NCI-H748 (cell line): ENCODE data around the gene ADAMTS2.

Source experiments
- DNase-seq: peaks from one replicate; lab custom pipeline; 2025; ENCODE audit not compliant: unreplicated experiment; lab: John Stamatoyannopoulos, UW

Gene ADAMTS2

GRCh38 chr5:179313849-179314521 lies 31.3 kb downstream of the ADAMTS2 start:
- DNase-seq = no peak

- DNase-seq = no peak
Measured at GRCh38 chr5:179312557-179313235, 32.6 kb downstream of the ADAMTS2 start.

DNA sequence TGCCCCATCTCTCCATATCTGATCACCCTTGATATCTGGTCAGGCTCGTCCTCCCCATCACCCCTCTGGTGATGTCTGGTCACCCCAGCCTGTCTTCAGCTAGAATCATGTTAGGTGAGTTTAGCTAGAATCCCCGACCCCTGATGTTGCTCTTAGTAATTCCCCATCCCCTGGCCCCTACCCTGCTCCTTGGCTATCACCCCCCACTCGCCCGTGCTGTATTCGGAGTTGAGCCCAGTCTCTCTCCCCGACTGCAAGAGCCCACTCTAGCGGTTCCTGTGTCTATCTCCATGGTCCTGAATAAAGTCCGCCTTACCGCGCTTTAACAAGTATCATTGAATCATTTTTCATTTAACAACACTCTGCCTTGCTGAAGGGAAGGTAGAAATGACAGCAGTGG lies 33.7 kb downstream of the ADAMTS2 start:
- DNase-seq = no peak

- DNase-seq = no peak
Measured at GRCh38 chr5:179311091-179311470, 34.2 kb downstream of the ADAMTS2 start.

DNA sequence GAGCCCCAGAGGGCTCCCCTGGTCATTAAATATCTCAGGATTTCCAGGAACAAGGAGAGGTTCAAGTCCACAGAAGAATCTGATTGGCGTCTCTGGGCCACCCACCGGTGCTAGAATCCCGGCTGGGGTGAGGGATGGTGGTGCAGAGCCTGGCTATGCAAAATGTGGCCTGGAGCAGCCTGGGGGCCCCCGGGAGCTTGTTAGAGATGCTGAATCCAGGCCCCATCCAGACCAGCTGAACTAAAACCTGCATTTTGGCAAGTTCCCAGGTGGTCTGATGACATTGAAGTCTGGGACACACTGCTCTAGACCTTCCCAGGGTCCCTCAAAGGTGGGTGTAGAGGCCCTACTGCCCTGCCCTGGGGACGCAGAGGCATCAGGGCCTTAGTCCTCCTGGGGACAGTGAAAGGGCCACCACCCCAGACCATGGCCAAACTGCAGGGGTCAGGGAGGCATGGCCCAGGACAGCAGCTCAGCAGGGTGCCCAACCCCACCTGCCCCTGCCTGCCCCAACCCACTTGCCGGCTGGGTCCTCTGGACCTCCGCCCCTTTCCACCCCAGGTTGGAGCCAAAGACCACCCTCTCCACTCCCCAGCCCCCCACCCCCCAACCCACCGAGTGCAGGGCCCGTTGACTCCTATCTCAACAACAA lies 34.7 kb downstream of the ADAMTS2 start:
- no peak for DNase-seq

- no peak for DNase-seq
Measured at GRCh38 chr5:179309751-179310320, 35.4 kb downstream of the ADAMTS2 start.

DNA sequence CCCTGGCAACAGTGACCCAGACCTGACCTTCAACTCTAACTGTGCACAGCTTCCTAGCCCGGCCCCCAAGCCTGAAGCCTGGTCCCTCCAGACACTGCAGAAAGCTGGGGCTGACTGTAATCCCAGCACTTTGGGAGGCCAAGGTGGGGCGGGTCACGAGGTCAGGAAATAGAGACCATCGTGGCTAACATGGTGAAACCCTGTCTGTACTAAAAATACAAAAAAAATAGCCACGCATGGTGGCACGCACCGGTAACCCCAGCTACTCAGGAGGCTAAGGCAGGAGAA lies 35.9 kb downstream of the ADAMTS2 start:
- DNase-seq = no peak

- DNase-seq = no peak
Measured at GRCh38 chr5:179308563-179309382, 36.5 kb downstream of the ADAMTS2 start.

- DNase-seq = no peak
Measured at GRCh38 chr5:179307931-179308471, 37.3 kb downstream of the ADAMTS2 start.

DNA sequence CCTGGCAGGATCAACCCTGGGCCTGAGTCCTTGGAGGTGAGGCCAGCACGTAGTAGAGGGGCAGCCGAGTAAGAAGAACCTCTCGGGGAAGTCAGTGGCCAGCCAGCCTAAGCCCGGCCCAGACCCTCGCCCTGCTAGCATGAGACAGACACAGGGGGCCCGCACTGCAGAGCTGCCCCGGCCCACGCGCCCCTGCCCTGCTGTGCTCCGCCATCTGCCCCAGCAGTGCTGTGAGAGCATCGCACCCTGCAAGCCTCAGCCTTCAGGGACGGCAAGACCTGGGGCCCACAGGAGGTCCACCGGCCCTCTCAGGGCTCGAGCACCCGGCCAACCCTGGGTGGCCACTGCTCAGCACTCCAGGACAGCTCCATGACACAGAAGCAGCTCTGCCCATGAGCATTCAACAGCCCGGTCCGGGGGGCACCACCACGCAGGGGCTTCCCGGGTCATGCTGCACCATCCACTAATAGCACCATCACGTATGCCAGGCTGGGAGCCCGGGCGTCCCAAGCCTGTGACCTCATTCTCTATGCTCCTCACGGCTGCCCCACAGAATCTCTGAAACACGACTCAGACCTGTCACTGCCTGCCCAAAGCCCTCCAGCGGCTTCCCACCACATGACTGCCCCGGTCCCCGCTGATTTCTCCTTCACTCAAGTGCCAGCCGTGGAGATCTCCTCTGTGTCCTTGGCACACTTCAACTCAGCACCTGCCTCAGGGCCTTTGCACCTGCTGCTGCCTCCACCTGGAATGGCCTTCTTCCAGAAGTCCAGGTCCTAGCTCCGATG lies 38.1 kb downstream of the ADAMTS2 start:
- no peak for DNase-seq

DNA sequence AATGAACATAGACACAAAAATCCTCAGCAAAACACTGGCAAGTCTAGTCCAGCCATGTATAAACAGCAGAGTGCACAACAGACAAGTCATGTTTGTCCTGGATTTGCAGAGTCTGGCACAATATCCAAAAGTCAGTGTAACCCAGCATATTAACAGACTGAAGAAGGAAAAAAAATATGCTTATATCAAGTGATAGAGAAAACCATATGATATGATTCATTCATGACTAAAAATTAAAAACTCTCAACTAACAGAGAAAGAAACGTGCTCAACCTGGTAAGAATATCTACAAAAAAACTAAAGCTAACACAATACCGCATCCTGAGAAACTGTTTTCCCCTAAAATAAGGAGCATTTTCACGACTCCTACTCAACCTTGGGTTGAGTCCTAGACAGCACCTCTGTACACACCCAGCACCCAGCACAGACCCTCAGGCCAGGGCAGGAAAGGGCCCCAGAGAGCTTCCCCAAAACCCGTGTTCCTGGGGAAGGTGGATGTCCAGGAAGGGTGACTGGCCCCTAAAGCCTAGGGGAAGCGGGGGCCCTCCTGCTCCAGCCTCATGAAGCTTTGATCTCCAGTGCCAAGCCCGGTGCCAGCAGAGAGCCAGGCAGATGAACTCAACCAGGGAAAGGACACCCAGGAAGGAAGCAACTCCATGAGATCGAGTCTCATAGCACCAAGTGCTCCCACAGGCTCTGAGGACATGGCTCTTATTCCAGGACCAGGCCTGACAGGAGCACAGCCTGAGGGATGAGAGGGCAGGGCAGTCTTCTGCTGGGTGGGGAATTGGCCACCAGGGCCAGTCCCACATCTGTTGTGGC lies 38.9 kb downstream of the ADAMTS2 start:
- DNase-seq = no peak

DNA sequence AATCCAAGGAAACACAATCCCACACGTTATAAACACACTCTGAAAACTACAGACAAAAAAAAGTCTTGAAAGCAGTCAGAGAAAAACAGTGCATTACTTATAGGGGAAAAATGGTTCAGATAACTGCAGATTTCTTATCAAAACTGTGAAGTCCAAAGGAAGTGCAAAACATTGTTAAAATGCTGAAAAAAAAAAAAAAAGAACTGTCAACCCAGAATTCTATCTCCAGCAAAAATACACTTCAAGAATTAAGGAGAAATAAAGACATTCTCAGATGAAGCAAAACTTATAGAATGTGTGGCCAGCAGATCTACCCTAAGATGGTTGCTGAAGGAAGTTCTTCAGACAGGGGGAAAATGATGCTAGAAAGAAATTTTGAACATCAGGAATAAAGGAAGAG lies 40.4 kb downstream of the ADAMTS2 start:
- no peak for DNase-seq

DNA sequence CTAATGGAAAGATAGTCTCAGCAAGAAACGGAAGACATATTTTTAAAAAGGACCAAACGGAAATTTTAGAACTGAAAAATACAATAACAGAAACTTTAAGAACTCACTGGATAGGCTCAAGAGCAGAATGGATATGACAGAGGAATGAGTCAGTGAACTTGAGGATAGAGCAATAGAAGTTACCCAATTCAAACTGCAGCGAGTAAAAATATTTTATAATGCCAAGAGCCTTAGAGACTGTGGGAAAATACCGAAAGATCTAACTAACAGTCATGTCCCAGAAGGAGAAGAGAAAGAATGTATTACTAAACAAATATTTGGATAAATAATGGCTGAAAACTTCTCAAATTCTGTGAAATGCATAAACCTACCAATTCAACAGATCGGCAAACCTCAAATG lies 40.8 kb downstream of the ADAMTS2 start:
- no peak for DNase-seq

DNA sequence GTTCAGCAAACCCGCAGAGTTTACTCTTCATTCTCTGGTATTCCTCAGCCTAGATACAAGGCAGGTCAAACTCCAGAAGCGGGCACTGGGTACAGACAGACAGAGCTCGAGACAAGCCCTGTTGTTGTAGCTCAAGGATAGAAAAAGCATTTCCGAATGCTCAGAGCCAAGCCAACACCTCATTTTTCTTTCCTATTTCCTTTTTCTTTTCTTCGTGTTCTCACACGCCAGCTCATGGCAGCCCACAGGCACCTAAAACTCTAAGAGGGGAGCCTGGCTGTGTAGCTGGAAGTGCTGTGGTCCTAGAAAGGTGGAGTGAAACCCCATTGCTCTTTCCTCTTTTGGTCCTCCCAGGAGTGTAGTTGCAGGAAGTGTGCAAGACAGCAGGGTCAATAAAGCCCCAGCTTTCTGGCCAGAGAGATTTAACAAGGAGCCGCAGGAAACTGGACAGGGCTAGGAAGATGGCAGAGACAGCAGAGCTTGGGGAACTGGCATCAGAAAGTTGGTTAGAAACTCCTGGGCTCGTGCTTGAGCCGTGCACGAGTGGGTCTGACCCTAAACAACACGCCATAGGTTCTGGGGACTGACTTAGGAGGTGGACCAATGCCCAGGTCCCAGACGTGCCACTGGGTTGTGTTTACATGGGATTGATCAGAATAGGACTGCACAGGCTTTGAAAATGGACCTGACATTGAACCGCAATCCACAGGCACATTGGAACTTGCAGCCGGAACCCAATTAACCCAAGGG lies 41.6 kb downstream of the ADAMTS2 start:
- no peak for DNase-seq

- DNase-seq = no peak
Measured at GRCh38 chr5:179302499-179303185, 42.6 kb downstream of the ADAMTS2 start.

- DNase-seq = no peak
Measured at GRCh38 chr5:179301796-179302195, 43.5 kb downstream of the ADAMTS2 start.

DNA sequence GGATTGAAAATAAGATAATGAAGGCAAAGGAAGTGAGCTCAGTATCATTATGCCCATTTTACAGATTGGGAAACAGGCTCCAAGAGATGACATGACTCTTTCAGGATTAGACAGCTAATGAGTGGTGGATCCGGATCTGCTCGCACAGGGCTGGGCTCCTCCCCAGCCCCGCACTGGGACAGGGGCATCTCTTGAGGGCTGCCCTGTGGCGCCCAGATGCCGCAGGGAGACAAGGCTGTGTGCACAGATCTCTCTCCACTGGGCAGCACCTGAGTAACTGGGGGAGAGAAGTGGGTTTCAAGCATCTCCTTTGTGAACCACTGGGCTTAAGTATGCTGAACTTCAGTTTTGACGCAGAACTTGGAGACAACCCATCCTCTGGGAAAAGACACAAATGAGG lies 43.9 kb downstream of the ADAMTS2 start:
- DNase-seq = no peak

DNA sequence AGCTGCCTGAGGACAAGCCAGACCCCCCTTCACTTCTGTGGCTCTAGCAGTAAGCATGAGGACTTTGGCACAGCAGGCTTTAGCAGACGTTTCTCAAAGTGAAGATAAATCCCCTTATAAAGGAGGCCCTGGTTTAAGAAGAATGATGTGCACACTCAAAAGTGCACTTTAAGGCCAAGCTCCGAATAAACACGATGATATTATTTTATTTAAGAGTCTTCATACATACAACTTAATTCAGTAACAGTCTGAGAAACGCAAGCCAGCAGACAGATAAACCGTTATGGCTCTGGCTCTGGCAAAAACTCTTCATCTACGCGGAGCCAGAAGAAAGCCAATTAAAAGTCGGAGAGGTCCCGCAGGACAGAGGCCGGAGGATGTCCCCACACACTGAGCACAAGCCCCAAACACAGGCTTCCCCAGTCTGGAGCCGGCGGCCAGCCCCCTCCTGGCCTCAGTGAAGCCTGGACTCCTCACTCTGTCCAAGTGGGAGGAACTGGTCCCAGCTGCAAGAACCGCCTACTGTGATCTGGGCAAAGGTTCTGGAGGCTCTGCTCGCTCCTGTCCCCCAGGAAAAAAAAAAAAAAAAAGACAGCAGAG lies 44.6 kb downstream of the ADAMTS2 start:
- DNase-seq = no peak
